ENCODE results near the gene AOPEP.

The AOPEP gene

GRCh38 chr9:94817291-94818177 is 91.0 kb downstream of the AOPEP start:
- Histone ChIP-seq H3K9me3 (ENCODE audit: low read length) (peaks cover 11% of the 10 kb centered on the region), H3K9me2 (ENCODE audit: low read depth, low read length) (no peaks in the 10 kb centered on the region), H3F3A (ENCODE audit: insufficient read depth, low read length) (no peaks in the 10 kb centered on the region), H3K36me3 (ENCODE audit: insufficient read depth, low read length) (peaks cover 34% of the 10 kb centered on the region), H2AFZ (ENCODE audit: low read length) (no peak overlapping the region), H3K9ac (ENCODE audit: low read length) (no peak overlapping the region), H3K27ac (ENCODE audit: low read depth, low read length, poor library complexity, severe bottlenecking) (peak overlapping the region; percentile 79), H3K79me2 (ENCODE audit: insufficient read depth, low read length) (no peaks in the 10 kb centered on the region), H3K27me3 (ENCODE audit: insufficient read depth, low read length) (no peaks in the 10 kb centered on the region), H3K4me2 (ENCODE audit: low read length) (no peak overlapping the region), H4K20me1 (ENCODE audit: insufficient read depth, low read length) (no peaks in the 10 kb centered on the region), H3K4me1 (ENCODE audit: insufficient read depth, low read length, severe bottlenecking) (peaks cover 50% of the 10 kb centered on the region), H3K4me3 (ENCODE audit: low read depth, low read length, poor library complexity, severe bottlenecking) (no peak overlapping the region)
- TF ChIP-seq CTCF (IDR thresholded peaks at IDR 0.05; ENCODE audit: low read length) = no peak
- no peak for TF ChIP-seq EZH2 (IDR thresholded peaks at IDR 0.05; ENCODE audit: borderline replicate concordance, low read length)

- peaks cover 11% of the 10 kb centered on the region for H3K9me3 ChIP-seq (ENCODE audit: low read length)
- H2AFZ ChIP-seq (ENCODE audit: low read length) = no peak overlapping the region
- H3K9ac ChIP-seq (ENCODE audit: low read length) = no peak overlapping the region
- TF ChIP-seq EZH2 (IDR thresholded peaks at IDR 0.05; ENCODE audit: borderline replicate concordance, low read length) (no peak), CTCF (IDR thresholded peaks at IDR 0.05; ENCODE audit: low read length) (no peak)
- peaks cover 49% of the 10 kb centered on the region for H3K4me1 ChIP-seq (ENCODE audit: insufficient read depth, low read length, severe bottlenecking)
- H3K36me3 ChIP-seq (ENCODE audit: insufficient read depth, low read length) = peaks cover 37% of the 10 kb centered on the region
- H3F3A ChIP-seq (ENCODE audit: insufficient read depth, low read length) = no peaks in the 10 kb centered on the region
- H4K20me1 ChIP-seq (ENCODE audit: insufficient read depth, low read length) = no peaks in the 10 kb centered on the region
- H3K27ac ChIP-seq (ENCODE audit: low read depth, low read length, poor library complexity, severe bottlenecking) = peak overlapping the region; percentile 79
- H3K9me2 ChIP-seq (ENCODE audit: low read depth, low read length) = no peaks in the 10 kb centered on the region
- no peak overlapping the region for H3K4me3 ChIP-seq (ENCODE audit: low read depth, low read length, poor library complexity, severe bottlenecking)
- H3K27me3 ChIP-seq (ENCODE audit: insufficient read depth, low read length) = no peaks in the 10 kb centered on the region
- no peaks in the 10 kb centered on the region for H3K79me2 ChIP-seq (ENCODE audit: insufficient read depth, low read length)
- H3K4me2 ChIP-seq (ENCODE audit: low read length) = no peak overlapping the region
Observed at GRCh38 chr9:94818178-94818541, 91.7 kb downstream of the AOPEP start.

DNA sequence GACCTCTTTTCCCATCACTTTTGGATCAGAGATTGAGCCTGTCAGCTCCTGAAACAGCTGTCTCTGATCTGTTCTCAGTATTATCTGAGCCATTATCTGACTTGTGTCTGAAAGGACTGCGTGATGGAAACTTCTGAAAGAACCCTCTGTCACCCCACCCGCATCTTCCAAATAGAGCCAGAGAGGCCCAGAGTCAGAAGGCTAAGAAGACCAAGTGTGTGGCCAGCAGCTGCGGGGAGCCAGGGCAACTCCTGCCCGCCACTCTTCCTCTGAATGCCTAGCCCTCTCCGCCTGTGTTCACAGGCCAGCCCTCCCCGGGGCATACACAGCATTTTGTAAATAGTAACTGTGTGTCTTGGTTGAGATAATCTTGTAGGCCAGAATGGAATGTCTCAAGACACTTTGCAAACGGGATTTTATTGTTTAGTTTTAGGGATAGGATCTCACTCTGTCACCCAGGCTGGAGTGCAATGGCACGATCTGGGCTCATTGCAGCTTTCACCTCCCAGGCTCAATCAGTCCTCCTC is 92.7 kb downstream of the AOPEP start:
- Histone ChIP-seq H3K79me2 (ENCODE audit: insufficient read depth, low read length) (no peaks in the 10 kb centered on the region), H3K36me3 (ENCODE audit: insufficient read depth, low read length) (peaks cover 40% of the 10 kb centered on the region), H3K27me3 (ENCODE audit: insufficient read depth, low read length) (no peaks in the 10 kb centered on the region), H3K9me3 (ENCODE audit: low read length) (peaks cover 11% of the 10 kb centered on the region), H3K9me2 (ENCODE audit: low read depth, low read length) (no peaks in the 10 kb centered on the region), H3K9ac (ENCODE audit: low read length) (peak overlapping the region; percentile 25; the same call in 1 of the 2 replicates), H3K4me1 (ENCODE audit: insufficient read depth, low read length, severe bottlenecking) (peaks cover 49% of the 10 kb centered on the region), H3K27ac (ENCODE audit: low read depth, low read length, poor library complexity, severe bottlenecking) (peak overlapping the region; percentile 79), H3K4me2 (ENCODE audit: low read length) (no peak overlapping the region), H2AFZ (ENCODE audit: low read length) (no peak overlapping the region), H3K4me3 (ENCODE audit: low read depth, low read length, poor library complexity, severe bottlenecking) (no peak overlapping the region), H4K20me1 (ENCODE audit: insufficient read depth, low read length) (no peaks in the 10 kb centered on the region), H3F3A (ENCODE audit: insufficient read depth, low read length) (no peaks in the 10 kb centered on the region)
- no peak for TF ChIP-seq CTCF (IDR thresholded peaks at IDR 0.05; ENCODE audit: low read length)
- TF ChIP-seq EZH2 (IDR thresholded peaks at IDR 0.05; ENCODE audit: borderline replicate concordance, low read length) = no peak

All from OCI-LY1 (cell line).